HepG2 (cell line): Measurements from ENCODE around the gene KIFAP3.

Experiments used
- ATF3 ChIP-seq: sonication (generic); formaldehyde crosslinking; IDR thresholded peaks from 2 replicates; pipeline ENCODE4 v1.4.0; 2020; ENCODE audit warnings: missing genetic modification reagents
- CTCF ChIP-seq: sonication (generic); formaldehyde crosslinking; IDR thresholded peaks from 2 replicates; pipeline ENCODE4 v1.5.0; 2020; ENCODE audit warnings: mild to moderate bottlenecking, missing genetic modification reagents, moderate library complexity
- EZH2 ChIP-seq: conservative IDR thresholded peaks from 2 replicates; pipeline ENCODE4 v1.6.1; 2012; ENCODE audit warnings: mild to moderate bottlenecking, low read depth, low read length, moderate library complexity
- NFRKB ChIP-seq: fragments of 450-650 bp; IDR thresholded peaks from 2 replicates; pipeline ENCODE4 v1.6.1; 2017
- NR2F1 ChIP-seq, 2 experiments: fragments of 450-650 bp in 1 of 2; formaldehyde crosslinking in 1 of 2; IDR thresholded peaks; 2 replicates each; pipeline versions ENCODE4 v1.5.0 to v1.6.1; 2016 to 2020; ENCODE audit warnings: mild to moderate bottlenecking in 1 of 2, missing compliant biosample characterization in 1 of 2, missing genetic modification reagents in 1 of 2, moderate library complexity in 1 of 2
- TP53 ChIP-seq: sonication (generic); formaldehyde crosslinking; conservative IDR thresholded peaks from 2 replicates; pipeline ENCODE4 v1.4.0; 2020; ENCODE audit warnings: missing genetic modification reagents

- TF ChIP-seq NR2F1 (CRISPR knock-in tag; IDR thresholded peaks at IDR 0.05) (no peak), CTCF (CRISPR knock-in tag) (no peak), EZH2 (no peak), ATF3 (no peak), NFRKB (no peak), TP53 (CRISPR knock-in tag) (no peak)
Observed at GRCh38 chr1:169886422-169886821, 188.1 kb downstream of the KIFAP3 start.
